ENCODE data around the gene MTUS2. TPM values are rescaled to one million over a fixed set of nuclear protein-coding genes. Genes with fewer than 3 reads are reported as not detected.

MTUS2 gene
- total and polyA plus RNA-seq, 2 of the 8 experiments (the other 6 are each of a cell fraction or from before 2014, with no cell fraction given), result 0.18 to 0.80 TPM

DNA sequence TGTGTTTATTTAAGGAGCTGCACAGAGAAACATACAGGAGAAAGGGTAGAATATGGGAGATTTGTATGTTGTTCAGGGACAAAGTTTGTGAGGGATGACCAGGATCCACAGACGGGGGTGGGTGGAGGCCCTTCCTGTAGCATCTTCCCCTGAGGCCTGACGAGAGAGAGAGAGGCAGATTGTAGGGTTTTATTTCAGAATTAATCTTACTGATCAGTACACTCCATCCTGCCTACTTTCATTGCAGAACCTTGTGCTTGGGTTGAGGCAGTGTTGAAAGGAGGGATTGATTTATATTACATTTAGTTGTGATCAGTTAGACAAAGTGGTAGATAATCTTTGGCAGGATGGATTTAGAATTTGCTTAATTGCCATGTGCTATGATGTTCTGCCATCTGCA is 39.6 kb downstream of the MTUS2 start (continued):
- TF ChIP-seq EP300 (IDR thresholded peaks at IDR 0.05; ENCODE audit: borderline replicate concordance in 1 of 2, low read depth in 2 of 2, low read length in 2 of 2), result no peak
- no peak for TF ChIP-seq SUZ12 (IDR thresholded peaks at IDR 0.05; ENCODE audit: low read length)
